NCI-H2029 treated with DMSO at 0.1 percent for 48 hours (cell line): Measurements from ENCODE around the gene SIL1.
A peak's percentile ranks its signal among the peaks of the same experiment; 100 is the strongest.
"Not testable (repeated sequence)": the region's sequence is repeated elsewhere in the genome, so short reads cannot be mapped to it uniquely, and the experiment has no call there.

Source experiments
- DNase-seq: peaks from one replicate; lab custom pipeline; 2025; lab: John Stamatoyannopoulos, UW

SIL1 gene

DNA sequence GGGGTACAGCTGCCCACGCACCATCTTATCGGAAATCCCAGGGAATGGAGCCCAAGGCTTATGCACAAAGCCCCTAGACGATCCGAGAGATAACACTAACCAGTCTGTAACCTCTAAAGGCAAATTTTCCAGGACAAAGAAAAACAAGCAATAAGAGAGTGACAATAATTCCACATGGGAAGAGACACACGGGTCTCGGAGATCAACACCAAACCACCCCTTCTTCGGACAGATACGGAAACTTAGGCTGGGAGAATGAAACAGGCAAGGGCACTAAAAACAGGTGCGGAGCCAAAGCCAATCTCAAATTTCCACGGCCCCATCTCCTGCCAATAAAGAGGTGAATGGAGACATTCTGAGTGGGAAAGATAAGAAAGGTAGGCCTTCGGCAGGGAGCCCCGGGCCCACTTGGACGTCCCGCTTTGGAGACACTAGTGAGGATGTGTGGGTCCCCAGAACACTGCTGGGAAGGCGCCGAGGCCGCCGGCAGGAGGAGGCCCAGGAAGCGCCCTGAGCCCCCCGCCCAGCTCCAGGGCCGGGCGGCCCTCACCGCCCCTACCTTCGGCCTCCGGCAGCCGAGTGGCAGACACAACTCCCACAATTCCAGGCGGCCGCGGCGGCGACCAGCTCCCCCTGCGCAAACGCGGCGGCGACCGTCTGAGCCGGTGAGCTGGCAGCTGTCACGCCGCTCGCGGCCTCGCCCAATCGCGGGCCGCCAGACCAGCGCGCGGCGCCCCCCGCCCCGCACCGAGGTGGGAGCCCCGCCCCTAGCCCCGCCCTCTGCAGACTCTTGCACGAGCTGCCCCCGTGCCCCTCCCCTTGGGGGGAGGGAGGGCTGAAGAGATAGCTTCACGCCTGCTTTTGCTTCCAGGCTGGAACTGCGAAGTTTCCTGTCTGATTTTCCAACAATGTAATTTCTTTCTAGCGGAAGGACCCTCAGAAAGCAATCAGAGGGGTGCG is at the start of gene SIL1:
Gene SIL1, minus strand, starts transcription at position 659 of the 960 bp plus-strand sequence. CDS start 70,525 bp downstream, outside the sequence.
- DNase-seq: peak; percentile 57

DNA sequence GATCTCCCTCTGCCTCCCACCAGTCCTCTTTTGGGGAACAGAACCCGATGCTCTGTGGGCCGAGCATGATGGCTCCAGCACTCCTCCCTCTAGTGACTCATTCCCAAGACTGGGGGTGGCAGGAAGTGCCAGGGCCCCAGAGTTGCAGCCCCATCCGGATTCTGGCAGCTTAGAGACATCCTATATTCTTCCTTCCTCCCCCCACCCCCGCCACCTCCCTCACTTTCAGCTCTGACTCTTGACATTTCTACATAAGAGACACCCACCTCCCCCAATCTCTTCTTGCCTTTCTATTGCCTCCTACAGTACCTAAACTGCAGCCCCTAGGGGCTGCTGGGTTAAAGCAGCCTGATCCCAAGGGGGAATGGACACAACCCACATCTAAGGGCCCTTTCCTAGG is 48.2 kb upstream of the SIL1 start:
- DNase-seq: no peak

DNA sequence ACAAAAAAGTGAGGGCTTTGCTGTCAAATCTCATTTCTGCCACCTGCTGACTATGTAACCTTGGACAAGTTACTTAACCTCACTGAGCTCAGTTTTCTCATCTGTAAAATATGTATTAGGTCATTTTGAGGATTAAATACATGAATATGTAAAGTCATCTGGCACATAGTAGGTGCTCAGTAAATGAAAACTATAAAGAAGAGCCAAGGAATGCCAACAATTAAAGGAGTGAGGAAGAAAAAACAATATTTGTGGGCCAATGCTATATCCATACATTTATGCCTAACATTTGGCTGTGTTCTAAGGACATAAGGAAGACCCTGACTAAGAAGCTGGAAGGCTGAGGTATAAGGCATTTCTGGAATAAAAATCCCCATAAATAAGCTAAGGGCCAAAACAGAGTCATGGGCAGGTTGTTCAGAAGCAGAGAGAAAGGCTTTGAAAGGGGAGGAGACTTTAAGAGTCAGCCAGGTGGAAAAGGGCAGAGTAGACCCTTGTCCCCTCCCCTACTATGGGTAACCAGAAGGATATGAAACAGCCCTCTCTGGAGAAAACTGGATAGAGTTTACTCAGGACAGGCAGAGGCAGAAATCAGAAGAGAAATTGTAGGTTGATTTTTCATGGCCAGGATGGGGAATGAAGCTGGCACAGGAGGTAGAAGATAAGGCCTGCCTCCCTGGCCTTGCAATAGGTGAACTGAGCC is 47.6 kb upstream of the SIL1 start:
- no peak for DNase-seq

DNA sequence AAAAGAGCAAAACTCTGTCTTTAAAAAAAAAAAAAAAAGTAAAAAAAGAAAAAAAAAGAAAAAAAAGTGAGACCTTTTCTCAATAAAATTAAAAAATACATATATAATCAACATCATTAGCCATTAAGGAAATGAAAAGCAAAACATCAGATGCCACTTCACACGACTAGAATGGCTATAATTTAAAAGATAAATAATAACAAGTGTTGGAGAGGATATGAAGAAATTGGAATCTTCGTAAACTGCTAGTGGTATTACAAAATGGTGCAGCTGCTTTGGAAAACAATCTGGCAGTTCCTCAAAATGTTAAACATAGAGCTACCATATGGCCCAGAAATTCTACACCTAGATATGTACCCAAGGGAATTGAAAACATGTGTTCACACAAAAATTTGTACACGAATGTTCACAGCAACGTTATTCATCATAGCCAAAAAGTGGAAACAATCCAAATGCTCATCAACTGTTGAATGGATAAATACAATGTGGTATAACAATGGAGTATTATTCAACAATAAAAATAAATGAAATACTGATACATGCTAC is 45.3 kb upstream of the SIL1 start:
- DNase-seq: no peak

DNA sequence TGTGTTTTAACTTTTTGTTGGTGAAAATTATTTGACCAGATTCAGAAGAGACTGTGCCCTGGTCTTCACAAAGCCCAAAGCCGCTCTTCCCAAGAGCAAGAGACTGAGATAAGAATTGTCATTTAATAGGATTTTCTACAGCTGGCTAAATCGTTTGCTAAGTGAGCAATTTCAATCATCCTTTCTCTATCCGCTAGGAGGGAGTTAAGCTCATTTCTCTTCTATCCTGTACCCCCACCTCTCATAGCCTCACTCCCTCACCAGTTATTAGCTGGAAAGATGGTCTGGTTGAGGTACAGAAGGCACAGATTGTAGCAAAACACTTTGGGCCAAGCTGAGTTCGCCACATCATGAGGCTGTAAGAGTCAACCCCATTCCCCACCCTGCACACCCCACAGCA is 43.0 kb upstream of the SIL1 start:
- no peak for DNase-seq

DNA sequence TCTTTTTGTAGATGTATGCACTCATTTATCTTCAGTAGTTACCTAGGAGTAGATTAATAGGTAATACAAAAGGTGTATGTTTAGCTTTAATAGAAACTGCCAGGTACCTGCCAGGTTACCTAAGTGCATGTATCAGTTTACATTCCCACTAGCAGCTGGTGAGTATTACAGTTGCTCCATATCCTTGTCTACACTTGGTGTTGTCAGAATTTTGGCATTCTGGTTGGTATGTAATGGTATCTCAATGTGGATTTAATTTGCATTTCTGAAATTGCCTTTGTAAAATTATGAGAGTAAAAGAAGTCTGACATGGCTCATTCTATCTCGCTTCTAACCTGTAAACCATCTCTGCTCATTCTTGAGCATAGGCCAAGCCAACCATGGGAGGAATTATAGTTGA is 38.3 kb upstream of the SIL1 start:
- DNase-seq: no peak

DNA sequence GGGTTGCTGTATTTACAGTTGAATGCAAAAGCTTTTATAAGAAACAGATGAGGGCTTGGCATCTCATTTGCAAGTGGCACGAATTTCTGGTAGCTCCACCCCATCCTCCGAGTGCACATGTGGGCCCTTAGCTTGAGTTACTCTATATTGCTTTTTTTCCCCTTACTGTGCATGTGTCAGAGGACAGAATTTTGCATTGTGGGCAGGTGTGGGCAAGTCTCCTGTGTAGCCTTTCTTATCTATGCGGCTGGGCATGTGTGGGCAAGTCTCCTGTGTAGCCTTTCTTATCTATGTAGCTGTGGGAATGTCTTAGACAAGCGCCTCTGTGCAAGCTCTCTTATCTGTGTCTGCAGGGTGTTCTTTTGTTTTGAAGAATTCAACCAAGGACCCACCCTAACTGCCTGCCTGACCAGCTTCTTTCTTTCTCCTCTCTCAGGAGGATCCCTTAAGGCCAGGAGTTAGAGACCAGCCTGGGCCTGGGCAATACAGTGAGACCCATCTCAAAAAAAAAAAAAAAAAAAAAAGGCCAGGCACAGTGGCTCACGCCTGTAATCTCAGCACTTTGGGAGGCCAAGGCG is 34.1 kb upstream of the SIL1 start:
- no peak for DNase-seq

DNA sequence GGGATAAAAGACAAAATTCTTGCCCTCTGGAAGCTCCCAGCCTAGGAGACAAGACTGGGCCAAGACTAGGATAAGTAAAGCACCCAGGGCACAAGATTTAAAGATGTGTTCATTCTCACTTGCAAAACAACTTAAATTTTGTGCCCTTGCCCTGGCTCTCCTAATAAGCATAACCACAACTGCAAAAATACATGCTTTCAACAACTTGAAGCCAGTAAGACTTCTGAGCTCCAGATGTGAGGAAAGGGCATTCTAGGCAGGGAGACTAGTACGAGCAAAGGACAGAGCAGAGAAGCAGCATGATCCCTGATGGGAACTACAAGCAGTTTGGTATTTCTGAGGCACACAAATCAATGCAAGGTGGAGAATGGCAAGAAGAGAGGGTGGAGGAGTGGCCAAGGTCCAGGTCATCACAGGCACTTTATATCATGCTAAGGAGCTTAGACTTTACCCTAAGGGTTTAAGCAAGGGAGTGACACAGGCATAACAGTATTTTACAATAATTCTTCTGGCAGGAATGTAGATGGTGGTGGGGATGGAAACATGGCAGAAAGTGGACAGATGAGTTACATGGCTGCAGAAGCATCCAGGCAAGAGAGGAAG is 30.1 kb upstream of the SIL1 start:
- DNase-seq: no peak

DNA sequence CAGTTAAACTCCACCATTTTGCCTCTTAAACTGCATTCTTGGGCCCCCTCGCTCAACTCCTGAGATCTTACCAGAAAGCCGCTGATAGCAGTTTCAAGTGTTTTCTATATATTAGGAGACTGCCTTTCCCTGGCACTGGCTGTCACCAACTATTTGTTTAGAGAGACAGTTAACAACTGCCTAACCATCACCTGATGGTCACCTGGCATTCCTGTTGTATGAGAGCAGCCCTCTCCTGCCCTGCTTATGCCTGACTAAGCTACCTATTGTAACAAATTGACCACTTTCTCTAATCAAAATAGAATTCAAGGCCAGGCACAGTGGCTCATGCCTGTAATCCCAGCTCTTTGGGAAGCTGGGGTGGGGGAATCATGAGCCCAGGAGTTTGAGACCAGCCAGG is 28.0 kb upstream of the SIL1 start:
- DNase-seq: peak; percentile 59

DNA sequence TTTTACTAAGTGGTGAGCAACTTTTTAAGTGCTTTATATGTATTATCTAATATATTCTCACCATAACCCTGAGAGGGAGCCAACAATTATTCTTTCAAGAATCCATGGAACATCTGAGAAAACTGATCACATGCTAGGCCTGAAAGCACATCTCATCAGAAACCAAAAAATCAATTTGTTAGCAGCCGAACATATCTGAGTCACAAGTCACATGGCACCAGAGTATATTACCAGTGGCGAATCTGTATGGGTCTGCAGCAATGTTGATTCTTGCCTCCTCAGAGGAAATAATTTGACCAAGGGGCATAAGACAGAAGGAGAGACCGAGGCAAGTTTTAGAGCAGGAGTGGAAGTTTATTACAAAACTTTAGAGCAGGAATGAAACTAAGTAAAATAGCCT is 25.3 kb upstream of the SIL1 start:
- DNase-seq: no peak

DNA sequence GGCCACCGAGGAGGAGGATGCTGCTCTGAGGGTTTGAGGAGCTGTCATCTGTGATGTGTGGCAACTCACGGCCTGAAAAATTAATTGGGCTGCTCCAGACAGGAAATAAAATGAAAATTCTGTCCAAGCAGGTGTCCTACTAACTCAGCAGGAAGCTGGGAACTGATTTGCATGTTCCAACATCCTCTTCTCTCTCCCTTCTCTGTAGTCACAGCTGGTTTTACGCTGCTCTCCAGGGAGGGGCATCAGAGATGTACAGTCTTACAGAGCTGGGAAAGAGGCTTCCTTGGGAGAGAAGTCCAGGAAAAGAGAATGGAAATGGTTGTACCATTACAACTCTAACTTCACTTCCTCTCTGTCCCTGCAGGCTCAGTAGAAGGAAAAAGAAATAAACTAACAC is 24.2 kb upstream of the SIL1 start:
- DNase-seq: no peak

DNA sequence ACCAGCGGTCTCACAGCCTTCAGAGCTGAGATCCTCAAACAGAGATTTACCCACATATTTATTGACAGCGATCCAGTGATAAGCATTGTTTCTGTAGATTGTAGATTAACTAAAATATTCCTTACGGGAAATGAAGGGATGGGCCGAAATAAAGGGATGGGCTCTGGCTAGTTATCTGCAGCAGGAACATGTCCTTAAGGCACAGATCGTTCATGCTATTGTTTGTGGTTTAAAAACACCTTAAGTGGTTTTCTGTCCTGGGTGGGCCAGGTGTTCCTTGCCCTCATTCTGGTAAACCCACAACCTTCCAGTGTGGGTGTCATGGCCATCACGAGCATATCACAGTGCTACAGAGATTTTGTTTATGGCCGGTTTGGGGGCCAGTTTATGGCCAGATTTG is 19.9 kb upstream of the SIL1 start:
- DNase-seq: not testable (repeated sequence)

DNA sequence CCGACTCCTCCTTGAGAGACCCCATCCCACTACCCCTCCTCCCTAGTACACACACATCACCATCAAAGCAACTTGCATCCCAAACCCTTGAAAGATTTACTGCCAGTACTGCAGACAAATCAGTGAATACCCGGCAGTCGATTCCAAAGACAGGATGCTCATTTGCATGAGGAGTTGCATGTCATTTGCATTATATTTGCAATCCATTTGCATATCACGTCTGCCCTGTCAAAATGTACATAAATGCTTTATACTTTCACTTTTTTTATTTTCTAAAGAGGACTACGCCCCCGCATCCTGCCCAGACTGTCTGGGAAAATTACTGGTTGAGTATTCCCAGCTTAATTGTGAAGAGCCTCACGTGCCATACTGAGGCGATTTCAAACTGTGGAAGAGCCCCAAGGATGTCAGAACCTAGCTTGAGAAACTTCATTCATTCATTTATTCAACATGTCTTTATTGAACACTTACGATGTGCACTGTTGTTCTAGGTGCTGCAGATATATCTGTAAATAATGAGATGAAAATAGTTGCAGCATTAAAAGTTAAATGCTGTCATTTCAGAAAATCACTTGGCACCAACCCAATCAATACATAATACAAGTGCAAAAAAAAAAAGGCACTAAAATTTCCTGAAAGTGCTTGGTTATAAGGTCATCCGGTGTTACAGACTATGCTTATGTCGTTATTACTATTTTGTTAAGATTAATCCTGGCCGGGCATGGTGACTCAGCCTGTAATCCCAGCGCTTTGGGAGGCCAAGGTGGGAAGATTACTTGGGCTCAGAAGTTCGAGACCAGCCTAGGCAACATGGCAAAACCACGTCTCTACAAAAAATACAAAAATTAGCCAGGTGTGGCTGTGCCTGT is 17.2 kb upstream of the SIL1 start:
- DNase-seq: no peak

DNA sequence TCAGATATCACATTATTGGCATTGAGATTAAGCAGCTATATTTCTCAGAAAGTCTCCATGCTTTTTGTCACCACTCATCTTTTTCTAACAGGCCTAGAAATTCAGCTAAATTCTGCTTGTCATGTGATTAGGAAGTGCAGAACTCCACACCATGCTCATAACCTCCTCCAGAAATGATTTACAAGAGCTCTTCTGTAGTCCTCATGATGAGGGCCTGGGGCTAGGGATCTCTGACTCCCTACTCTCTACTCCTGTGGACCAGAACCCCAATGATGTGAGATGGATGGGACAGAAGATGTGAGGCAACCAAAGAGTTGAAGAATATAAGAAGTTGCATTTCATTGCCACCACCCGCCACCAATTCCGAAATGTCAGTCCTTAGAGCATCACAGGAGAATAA is 16.5 kb upstream of the SIL1 start:
- DNase-seq: no peak

DNA sequence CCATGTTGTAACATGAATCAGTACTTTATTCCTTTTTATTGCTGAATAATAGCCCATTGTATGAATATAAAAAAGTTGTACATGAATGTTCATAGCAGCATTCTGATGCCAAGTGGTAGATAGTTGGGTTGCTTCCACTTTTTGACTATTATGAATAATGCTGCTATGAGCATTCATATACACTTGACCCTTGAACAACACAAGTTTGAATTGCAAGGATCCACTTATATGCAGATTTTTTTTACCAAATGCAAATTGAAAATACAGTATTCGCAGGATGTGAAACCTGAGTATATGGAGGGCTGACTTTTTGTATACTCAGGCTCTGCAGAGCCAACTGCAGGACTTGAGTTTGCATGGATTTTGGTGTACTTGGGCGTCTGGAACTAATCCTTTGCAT is 14.7 kb upstream of the SIL1 start:
- no peak for DNase-seq

DNA sequence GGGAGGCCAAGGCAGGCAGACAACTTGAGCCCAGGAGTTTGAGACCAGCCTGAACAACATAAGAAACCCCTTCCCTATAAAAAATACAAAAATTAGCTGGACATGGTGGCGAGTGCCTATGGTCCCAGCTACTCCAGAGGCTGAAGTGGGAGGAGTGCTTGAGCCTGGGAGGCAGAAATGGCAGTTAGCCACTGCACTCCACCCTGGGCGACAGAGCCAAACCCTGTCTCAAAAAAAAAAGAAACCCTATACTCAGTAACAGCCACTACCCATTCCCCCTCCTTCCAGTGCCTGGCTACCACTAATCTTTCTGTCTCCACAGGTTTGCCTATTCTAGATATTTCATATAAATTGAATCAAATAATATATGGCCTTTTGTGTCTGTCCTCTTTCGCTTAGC is 14.3 kb upstream of the SIL1 start:
- DNase-seq: peak; percentile 68

DNA sequence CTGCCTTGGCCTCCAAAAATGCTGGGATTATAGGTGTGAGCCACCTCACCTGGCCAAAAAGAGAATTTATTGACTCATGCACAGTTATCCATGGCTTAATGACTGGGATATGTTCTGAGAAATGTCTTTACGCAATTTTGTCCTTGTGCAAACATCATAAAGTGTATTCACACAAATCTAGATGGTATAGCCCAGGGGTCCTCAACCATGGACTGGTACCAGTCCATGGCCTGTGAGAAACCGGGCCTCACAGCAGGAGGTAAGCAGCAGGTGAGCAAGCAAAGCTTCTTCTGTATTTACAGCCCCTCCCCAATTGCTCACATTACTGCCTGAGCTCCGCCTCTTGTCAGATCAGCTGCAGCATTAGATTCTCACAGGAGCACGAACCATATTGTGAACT is 12.4 kb upstream of the SIL1 start:
- peak; percentile 48 for DNase-seq

DNA sequence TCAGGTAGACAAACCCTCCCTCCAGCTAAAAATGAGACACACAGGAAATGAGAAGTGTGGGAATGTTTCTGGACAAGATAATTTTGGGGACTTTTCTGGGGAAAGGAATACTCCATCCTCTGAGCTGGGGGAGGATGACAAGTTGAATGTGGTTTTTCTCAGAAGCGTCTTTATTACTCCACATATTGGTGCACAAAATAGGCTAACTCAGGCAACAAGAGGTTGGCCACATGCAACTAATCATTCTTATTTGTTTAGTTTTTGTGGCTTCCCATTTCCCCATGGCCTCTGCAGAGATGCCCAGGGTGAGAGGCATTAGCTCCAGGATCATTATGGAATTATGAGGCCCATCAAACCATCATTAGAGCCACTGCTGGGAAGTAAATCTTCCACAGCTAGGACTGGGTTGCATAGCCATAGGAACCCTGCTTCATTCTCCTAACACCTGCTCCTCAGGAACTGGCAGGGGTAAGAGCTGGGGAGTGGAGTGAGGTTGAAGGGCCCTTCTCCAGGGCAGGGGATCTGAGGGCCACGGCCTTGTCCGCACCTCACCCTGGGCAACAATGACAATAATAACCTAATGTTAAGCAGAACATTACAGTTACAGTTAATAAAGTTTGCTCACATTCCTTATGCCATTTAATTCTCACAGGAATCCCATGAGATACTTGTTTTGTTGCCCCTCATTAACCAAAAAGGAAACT is 9.3 kb upstream of the SIL1 start:
- no peak for DNase-seq

DNA sequence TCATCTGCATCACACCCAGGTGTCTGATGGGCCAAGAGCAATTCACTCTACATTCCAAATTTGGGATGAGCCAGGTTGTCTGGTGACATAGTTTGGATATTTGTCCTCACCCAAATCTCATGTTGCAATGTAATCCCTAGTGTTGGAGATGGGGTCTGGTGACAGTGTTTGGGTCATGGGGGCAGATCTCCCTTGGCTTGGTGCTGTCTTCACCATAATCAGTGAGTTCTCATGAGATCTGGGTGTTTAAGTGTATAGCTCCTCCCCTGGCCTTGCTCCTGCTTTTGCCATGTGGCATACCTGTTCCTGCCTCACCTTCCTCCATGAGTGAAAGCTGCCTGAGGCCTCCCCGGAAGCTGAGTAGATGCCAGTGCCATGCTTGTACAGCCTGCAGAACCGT is 7.4 kb upstream of the SIL1 start:
- no peak for DNase-seq

DNA sequence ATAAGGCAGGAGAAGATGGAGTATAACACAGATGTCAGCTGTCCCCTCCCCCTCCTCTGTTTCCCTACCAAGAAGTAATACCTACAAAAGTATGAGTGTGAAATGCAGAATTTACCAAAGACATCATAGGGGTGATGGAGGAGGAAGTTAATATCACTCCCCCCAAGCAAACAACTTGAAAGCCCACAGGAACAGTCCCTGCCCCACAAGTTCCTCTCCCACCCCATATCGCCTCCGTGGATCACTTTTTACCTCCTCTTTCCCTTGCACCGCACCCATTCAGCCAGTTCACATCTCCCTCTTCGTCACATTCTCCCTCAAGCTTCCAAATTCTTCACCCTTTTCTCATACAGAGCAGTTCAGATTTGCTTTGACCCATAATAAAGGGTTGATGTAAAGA is 7.0 kb upstream of the SIL1 start:
- DNase-seq: no peak

DNA sequence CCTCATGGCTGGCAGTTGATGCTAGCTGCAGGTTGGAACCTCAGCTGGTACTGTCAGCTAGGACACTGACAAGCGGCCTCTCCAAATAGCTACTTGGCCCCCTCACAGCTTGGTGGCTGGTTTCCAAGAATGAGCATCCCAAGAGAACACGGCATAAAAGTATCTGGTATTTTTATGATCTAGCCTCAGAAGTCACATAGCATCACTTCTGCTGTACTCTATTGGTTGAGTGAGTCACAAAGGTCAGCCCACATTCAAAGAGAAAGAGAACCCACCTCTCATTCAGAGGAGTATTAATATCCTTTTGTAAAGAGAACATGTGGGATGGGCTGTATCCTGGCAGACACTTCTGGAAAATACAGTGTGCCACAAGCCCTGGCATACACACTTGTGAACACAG is 6.0 kb upstream of the SIL1 start:
- DNase-seq: no peak
